Glomerular visceral epithelial cell (primary cell): Measurements from ENCODE around the gene MSX2.
"Not testable (repeated sequence)": the region's sequence is repeated elsewhere in the genome, so short reads cannot be mapped to it uniquely, and the experiment has no call there.

ENCODE experiments used
- DNase-seq: peaks from one replicate; pipeline ENCODE4 v3.0.0-alpha.2; 2016; ENCODE audit errors: extremely low spot score

Gene MSX2

GRCh38 chr5:174733091-174733690, 8.8 kb downstream of the MSX2 start:
- DNase-seq: no peak

DNA sequence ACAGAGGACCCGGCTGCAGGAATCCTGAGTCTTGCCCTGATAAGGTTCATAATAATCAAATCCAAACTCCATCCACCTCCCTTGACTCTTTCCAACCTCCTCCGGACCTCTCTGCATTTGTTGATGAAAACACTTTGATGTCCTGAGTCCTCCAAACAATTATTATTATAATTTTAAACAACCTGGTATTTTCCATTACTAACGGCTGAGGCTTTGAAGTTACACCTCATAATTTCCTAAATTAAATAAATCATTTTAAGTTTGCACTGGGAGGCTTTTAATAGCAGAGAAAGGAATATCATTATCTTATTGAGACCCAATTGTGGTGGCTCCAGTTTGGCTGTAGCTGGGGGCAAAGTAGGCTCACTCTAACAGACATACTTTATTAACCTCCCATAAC, 9.5 kb downstream of the MSX2 start:
- no peak for DNase-seq

DNA sequence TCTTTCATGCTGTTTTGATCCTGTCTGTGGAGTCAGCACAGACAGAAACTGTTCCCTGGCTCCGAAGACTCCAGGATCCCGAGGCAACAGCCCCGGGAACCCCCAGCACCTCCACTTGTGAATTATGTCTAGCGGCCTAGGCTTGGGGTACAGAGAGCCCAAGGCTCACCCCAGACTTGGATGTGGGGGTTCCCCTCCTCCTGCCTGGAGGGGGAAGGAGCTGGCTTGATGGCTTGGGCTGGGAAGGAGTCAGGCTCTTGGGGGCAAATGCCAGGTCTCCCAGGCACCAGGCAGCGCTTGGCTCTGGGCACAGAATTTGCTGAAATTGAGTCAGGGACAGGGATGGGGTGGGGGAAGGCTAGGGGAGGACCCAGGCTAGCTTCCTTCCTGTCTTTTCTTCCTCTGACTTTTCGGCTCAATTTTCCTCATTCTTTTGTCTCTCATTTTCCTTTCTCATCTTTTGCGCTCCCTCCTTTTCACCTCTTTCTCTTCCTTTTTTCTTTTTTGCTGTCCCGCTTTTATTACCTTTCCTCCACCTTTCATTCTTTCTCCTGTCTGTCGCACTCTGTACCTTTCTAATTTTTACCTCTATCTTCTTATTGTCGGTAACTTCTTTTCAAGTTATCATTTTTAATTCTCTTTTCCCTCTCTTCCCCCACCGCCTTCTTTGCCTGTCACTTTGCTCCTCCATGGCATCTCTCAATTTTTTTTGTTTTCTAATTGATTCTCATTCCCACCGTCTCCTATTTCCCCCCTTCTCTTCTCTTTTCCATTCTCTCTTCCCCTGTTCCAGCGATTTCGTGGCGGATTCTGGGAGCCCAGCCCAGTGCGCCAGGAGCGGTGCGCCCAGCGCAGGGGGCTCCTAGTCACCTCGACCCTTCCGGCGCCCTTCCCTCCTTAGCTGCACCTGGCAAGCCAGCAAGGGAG, 10.5 kb downstream of the MSX2 start:
- DNase-seq: no peak

- no peak for DNase-seq
Measured at GRCh38 chr5:174735498-174736330, 11.3 kb downstream of the MSX2 start.

DNA sequence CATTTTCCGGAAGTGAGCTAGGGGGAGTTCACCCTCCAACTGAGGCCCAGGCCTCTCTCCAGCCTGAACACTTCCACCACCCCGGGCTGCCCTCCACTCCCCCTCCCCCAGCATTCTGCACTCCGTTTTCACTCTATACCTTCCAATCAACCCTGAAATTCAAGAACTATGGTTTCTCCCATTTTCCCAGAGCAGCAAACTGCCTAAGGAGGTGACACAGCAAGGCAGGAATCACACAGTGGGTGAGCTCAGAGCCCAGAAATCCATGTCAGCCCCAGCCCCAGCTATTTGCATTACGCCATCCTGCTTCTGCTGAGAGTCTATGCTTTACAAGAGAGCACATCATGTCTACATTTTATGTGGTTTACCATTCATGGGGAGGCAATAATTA, 11.9 kb downstream of the MSX2 start:
- DNase-seq: peak; percentile 34

- no peak for DNase-seq
Measured at GRCh38 chr5:174736777-174737176, 12.4 kb downstream of the MSX2 start.

DNA sequence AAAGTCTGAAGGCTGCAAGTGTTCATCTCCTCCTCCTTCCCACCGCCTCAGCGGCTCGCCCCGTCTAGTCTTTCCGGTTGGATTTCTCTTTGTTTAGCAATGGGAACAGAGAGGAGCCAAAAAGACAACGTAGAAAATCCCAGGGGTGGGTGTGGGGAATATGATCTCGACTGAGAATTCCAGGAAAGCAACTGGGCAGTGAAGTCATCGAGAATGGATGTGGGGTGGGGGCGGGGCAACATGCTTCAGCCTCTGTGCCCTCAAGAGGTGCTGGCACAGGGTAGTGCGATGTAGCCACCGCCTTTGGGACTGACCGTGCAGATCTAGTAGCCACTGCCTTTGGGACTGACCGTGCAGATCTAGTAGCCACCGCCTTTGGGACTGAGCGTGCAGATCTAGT, 12.9 kb downstream of the MSX2 start:
- no peak for DNase-seq

DNA sequence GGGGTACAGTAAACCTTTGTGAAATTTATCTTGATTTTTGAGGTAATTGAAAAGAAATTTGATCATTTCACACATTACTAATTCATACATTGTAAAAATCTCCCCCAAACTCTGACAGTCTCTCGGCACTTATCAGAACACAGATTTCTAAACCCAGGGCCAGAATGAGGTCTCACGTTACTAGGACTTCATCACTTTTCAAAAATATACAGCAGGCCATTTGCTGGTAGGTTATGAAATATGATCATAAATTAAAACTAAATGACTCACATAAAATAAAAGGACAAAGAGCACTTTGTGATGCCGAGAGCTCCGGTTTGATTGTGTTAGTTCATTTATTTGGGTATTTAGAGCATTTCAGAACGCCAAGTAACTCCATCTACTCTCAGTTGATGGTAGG, 17.0 kb downstream of the MSX2 start:
- no peak for DNase-seq

- peak; percentile 21 for DNase-seq
Measured at GRCh38 chr5:174744896-174745295, 20.5 kb downstream of the MSX2 start.

DNA sequence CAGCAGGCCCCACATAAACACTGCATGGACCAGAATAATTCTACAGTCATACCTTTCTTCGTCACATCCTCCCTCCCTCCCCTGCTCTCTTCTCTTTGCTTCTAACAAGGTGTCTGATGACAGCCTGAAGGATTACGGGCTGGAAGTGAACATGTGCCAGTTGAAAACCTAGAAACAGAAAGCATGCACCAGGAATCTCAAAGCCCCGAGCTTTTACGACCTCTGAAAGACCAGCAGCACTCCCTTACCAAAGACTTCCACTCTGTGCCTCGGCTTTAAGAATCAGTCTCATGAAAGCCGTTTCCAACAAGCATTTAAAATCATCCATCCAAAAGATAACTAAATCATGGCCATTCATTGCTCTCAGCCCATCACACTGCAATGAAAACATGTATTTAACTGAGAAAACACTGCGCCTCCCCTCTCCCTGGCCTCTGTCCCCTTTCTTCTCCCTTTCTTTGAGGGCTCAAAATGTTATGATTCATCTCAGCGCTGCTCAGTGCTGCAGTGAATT, 21.3 kb downstream of the MSX2 start:
- DNase-seq: no peak

GRCh38 chr5:174750711-174751110, 26.3 kb downstream of the MSX2 start:
- no peak for DNase-seq

DNA sequence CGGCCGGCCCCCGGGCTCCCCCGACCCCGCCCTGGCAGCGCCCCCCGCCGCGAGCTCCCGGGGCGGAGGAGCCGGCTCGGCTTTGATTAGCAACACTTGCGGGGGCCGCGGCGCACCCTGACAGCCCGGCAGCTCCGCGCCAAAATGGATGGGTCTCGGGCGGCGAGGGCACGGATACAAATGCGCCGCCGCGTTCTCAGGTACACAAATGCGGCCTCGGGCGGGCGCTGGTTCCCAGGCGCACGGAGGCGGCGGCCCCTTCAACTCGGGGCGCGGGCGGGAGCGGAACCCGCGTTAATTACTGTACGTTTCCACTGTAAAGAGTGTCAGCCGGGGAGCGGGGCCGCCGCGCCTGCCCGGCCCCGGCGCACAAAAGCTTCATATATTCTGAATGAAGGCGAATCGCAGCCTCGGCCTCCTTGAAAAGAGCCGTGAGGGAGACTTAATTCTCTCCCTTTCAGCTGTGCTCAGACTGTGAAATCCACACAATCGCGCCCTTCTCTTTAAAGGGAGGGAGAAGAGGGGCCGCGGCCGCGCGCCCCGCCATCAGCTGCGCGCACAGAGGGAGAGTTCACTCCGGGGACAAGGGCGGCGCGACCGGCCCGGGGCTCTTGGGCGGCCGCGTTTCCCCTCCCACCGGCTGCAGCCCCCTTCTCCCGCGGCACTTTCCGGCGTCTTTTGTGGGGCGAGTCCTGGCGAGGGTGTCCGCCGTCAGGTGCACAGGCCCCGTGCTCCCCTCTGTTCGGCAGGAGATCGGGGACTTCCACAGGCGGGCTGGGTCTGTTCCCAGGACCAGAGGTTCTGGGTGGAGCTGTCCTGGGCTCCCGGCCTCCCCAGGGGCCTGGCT, 27.0 kb downstream of the MSX2 start:
- DNase-seq: no peak

DNA sequence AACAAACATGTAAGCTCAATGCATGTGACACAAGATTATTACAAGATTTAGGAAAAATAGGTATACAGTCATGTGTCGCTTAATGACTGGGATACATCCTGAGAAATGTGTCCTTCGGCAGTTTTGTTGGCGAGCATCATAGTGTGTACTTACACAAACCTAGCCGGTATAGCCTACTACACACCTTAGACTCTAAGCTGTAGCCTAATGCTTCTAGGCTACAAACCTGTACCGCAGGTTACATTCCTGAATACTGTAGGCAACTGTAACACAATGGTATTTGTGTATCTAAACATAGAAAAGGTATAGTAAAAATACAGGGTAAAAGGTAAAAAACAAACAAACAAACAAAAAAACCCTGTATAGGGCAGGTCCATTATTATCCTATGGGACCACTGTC, 27.7 kb downstream of the MSX2 start:
- DNase-seq: no peak

GRCh38 chr5:174755106-174755505, 30.7 kb downstream of the MSX2 start:
- DNase-seq: no peak

DNA sequence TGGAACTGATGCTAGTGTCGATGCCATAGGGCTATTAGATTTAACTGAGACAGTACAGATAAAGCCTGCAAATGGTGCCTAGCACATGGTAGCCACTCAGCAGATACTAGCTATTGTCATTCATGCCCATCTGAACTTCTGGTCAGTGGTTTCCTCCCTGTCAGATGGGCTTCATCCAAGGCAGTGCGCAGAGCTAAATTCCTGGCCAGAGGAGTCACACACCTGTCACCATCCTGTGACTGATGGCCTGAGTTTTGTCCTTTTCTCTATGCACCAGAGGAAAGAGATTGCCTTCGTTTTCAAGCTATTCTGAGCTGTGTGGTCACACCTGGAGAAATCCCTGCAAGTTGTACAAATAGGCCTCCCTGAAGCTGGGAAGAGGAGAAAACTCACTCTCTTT, 34.7 kb downstream of the MSX2 start:
- DNase-seq: no peak

- no peak for DNase-seq
Measured at GRCh38 chr5:174760721-174761120, 36.3 kb downstream of the MSX2 start.

GRCh38 chr5:174761341-174761740, 37.0 kb downstream of the MSX2 start:
- DNase-seq: not testable (repeated sequence)

DNA sequence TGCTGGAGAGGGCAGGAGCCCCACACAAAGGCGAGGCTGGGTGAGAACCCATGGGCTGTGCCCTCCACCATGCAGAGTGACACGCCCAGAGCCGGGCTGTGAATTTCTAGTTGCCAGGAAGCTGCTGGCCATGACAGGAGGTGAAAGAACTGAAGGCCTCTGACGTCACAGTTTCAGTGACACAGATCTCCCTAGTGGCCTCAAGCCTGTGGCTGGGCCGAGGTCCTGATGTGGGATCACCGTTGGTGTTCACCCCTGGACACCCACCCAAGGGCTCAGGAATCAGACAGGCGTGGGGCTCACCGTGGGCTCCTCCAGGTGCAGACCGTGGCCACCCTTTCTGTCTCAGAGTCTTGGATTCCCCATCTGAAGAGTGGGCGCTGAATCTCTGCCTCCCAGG, 39.9 kb downstream of the MSX2 start:
- no peak for DNase-seq

DNA sequence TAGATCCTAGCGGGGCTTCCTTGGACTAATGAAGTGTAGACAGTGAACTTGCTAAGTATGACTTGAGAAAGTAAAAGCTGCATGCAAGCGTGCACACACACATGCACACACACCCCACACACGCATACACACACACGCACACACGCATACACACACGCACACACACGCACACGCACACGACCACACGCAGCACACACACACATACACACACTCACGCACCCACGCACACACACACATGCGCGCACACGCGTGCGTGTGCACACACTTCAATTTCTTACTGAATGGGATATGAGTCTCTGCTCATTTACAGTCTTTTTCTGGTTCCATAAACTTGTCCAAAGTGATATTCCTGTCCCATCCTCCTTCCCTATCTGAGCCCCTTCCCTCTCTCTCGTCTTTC, 41.2 kb downstream of the MSX2 start:
- DNase-seq: no peak

DNA sequence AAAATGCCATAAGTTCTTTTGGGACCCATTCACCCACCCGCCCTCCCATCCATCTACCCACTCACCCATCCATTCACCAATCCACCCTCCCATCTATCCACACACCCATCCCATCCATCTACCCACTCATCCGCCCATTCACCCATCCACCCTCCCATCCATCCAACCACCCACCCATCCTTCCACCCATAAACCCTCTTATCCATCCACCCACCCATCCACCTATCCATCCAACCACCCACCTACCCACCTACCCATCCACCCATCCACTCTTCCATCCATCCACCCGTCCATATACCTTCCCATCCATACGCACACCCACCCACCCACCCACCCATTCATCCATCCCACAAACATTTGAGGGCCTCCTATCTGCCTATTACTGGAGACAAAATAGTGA, 43.3 kb downstream of the MSX2 start:
- no peak for DNase-seq

GRCh38 chr5:174769005-174769404, 44.6 kb downstream of the MSX2 start:
- DNase-seq: no peak
